NT2/D1 (cell line): ENCODE results near the gene S1PR3.

ENCODE experiments used
- DNase-seq: peaks from one replicate; pipeline ENCODE4 v3.0.0-alpha.2; 2011; ENCODE audit warnings: low read depth, low spot score
- H3K27me3 ChIP-seq: 2 replicates; pipeline ENCODE4 v1.6.0; 2011; ENCODE audit warnings: mild to moderate bottlenecking; ENCODE audit not compliant: insufficient read length, insufficient read depth
- H3K36me3 ChIP-seq: 2 replicates; pipeline ENCODE4 v1.6.1; 2011; ENCODE audit warnings: mild to moderate bottlenecking, low read length, mixed read lengths; ENCODE audit not compliant: insufficient read depth, insufficient read length
- H3K4me1 ChIP-seq: 2 replicates; pipeline ENCODE4 v1.5.1; 2011; ENCODE audit not compliant: insufficient read depth, insufficient read length
- H3K4me3 ChIP-seq: 2 replicates; pipeline ENCODE4 v1.5.1; 2011; ENCODE audit warnings: low read depth; ENCODE audit not compliant: insufficient read length
- H3K9ac ChIP-seq: 2 replicates; pipeline ENCODE4 v1.6.0; 2011; ENCODE audit warnings: low read depth; ENCODE audit not compliant: insufficient read length
- H3K9me3 ChIP-seq: 2 replicates; pipeline ENCODE4 v1.5.1; 2011; ENCODE audit warnings: mild to moderate bottlenecking, low read length; ENCODE audit not compliant: insufficient read depth
- SUZ12 ChIP-seq: IDR thresholded peaks from 2 replicates; pipeline ENCODE4 v1.6.1; 2011; ENCODE audit not compliant: insufficient read length, insufficient read depth; ENCODE audit errors: extremely low read depth
- YY1 ChIP-seq: IDR thresholded peaks from 2 replicates; pipeline ENCODE4 v1.6.1; 2011; ENCODE audit not compliant: insufficient read length, insufficient read depth
- ZNF274 ChIP-seq: IDR thresholded peaks from 2 replicates; pipeline ENCODE4 v1.6.1; 2011; ENCODE audit warnings: mild to moderate bottlenecking, low read depth, low read length

The S1PR3 gene

DNA sequence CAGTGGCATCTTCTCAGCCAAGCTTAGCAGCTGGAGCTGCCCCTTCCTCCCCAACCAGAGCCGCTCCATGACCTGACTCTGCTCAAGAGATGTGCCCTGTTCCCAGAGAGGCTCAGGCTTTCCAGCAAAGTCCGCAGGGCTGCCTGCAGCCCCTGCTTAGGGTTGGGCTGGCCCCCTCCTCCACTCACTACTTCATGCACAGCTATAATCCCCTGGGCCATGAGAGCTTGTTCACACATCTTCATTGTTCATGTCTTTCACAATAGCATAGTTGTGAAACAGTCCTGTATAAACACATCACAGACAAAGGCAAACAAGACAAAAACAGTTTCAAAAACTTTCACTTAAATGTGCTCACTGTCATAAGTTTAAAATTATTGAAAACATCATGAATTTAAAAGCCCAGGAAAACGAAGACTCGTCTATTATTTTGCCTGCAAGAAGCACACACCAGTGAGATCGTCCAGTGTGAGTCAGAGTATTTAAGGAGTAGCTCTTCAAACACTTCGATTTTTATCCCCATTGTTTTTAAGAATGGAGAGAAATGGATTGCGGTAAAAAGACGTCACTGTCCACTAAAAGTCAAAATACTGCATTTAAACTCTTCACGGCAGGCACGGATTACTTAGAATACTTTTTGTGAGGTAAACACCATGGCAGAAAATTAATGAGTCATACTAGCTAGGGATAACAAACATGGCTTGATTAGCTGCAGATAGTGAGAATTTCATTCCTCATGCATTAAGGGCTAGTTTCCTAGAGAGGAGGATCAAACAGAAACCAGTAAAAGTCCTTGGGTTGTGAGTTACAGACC, 40.7 kb upstream of the S1PR3 start:
- no peak overlapping the region for H3K4me3 ChIP-seq

DNA sequence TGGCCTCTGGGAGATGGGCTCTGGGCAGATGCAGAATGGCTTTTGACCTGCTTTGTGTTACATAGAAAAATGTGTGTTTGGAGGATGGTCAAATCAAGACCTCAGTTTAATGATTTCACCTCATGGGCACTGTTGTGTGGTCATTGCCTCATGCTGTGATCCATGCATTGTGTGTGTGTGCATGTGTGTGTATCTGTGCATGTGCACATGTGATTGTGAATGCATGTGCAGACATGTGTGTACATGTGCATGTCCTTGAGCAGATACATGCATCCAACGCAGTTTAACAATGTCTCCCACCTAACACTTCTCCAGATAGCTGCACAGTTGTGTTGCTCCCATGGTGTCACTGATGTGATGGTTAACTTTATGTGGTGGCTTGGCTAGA, 40.1 kb upstream of the S1PR3 start:
- no peaks in the 10 kb centered on the region for H3K36me3 ChIP-seq
- peaks cover 5% of the 10 kb centered on the region for H3K4me1 ChIP-seq
- no peak for DNase-seq
- no peak overlapping the region for H3K4me3 ChIP-seq
- no peaks in the 10 kb centered on the region for H3K27me3 ChIP-seq
- H3K9ac ChIP-seq, result no peak overlapping the region
- H3K9me3 ChIP-seq, result no peaks in the 10 kb centered on the region; the same call in 1 of the 2 replicates
- TF ChIP-seq YY1 (no peak), ZNF274 (no peak), SUZ12 (no peak)

More for the DNA sequence above, 40.7 kb upstream of the S1PR3 start:
- no peaks in the 10 kb centered on the region; the same call in 1 of the 2 replicates for H3K9me3 ChIP-seq
- H3K27me3 ChIP-seq, result no peaks in the 10 kb centered on the region
- no peaks in the 10 kb centered on the region for H3K36me3 ChIP-seq
- DNase-seq, result peak; percentile 8
- H3K9ac ChIP-seq, result no peak overlapping the region
- peaks cover 5% of the 10 kb centered on the region for H3K4me1 ChIP-seq
- TF ChIP-seq SUZ12 (no peak), ZNF274 (no peak), YY1 (no peak)

DNA sequence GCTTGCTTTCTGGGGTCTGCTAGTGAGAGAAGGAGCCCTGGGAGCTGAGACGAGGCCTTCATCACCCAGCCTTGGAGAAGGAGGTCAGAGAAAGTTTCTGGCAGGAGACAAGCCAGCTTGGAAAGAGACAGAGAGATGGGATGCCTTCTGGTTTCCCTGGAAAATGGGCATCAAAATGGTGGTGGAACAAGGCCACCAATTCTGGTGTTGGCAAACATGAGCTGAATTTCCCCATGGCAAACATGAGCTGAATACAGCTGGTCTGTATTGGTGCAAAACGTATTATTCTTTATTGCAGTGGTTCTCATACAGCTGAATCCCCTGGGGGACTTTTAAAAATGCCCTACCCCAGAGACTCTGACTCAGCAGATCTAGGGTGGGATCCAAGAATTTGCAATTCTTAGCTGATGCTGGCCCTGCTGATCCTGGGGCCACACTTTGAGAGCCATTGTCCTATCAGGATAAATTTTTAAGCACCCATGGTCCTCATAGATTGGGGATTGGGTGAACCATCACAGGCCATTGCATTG, 39.1 kb upstream of the S1PR3 start:
- Histone ChIP-seq H3K9ac (no peak overlapping the region), H3K4me3 (no peak overlapping the region), H3K4me1 (peaks cover 5% of the 10 kb centered on the region), H3K9me3 (no peaks in the 10 kb centered on the region; the same call in 1 of the 2 replicates), H3K36me3 (no peaks in the 10 kb centered on the region), H3K27me3 (no peaks in the 10 kb centered on the region)
- TF ChIP-seq YY1 (no peak), ZNF274 (no peak), SUZ12 (no peak)
- no peak for DNase-seq

GRCh38 chr9:88952976-88953375, 38.3 kb upstream of the S1PR3 start:
- Histone ChIP-seq H3K9me3 (no peaks in the 10 kb centered on the region; the same call in 1 of the 2 replicates), H3K4me1 (peaks cover 5% of the 10 kb centered on the region), H3K4me3 (no peak overlapping the region), H3K36me3 (no peaks in the 10 kb centered on the region), H3K27me3 (no peaks in the 10 kb centered on the region), H3K9ac (no peak overlapping the region)
- DNase-seq, result no peak
- no peak for TF ChIP-seq ZNF274
- TF ChIP-seq SUZ12, result no peak
- TF ChIP-seq YY1, result no peak

DNA sequence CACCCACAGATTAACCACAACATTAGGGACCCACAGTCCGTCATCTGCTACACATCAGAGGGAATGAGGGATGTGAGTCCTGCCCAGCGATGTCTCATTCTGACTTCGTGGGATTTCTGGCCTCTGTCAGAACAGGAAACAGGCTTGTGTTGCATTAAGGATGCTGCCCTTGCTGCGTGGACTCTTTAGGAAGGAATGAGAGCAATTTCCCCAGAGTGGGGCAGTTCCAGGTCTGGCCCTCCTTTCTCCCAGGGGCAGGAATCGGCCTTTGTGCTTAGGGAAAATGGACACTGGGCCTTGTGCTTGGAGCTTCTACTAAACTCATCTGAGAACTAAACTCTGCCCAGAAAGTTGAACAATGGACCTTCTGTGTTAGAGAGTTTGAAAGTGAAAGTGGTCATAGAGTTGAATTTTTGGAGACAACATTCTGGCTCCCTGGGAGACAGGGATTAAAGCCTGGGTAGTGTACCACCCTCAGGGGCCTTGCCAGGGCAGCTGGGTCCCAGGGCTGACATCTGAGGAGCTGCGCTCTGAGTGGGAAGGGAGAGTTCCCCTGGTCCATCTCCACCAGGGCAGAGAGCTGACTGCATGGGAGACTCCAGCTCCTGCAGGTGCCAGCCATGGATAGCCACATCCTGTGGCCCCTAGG, 37.8 kb upstream of the S1PR3 start:
- no peaks in the 10 kb centered on the region; the same call in 1 of the 2 replicates for H3K9me3 ChIP-seq
- no peak overlapping the region for H3K4me3 ChIP-seq
- H3K4me1 ChIP-seq, result peaks cover 6% of the 10 kb centered on the region
- TF ChIP-seq SUZ12, result no peak
- TF ChIP-seq YY1, result no peak
- TF ChIP-seq ZNF274, result no peak
- no peaks in the 10 kb centered on the region for H3K36me3 ChIP-seq
- DNase-seq, result no peak
- no peak overlapping the region for H3K9ac ChIP-seq
- no peaks in the 10 kb centered on the region for H3K27me3 ChIP-seq

DNA sequence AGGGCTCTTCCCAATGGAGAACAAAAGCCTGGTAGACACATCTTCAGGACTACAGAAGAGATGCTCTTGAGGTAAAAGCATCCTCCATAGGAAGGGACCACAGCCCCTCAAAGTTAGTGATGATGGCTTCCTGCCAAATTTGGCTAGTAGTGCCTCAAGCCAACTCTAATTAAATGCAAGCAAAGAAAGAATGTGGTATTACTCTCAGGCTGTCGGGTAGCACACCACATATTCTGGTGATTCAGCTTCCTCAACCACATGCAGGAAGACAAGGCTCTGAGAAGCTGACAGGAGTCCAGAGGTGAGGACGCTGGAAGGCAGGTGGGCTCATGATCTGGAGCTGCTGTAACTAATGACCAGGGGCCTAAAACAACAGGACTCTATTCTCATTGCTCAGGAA, 37.2 kb upstream of the S1PR3 start:
- Histone ChIP-seq H3K36me3 (no peaks in the 10 kb centered on the region), H3K9me3 (no peaks in the 10 kb centered on the region; the same call in 1 of the 2 replicates), H3K27me3 (no peaks in the 10 kb centered on the region), H3K9ac (no peak overlapping the region), H3K4me3 (no peak overlapping the region), H3K4me1 (peaks cover 6% of the 10 kb centered on the region)
- no peak for TF ChIP-seq SUZ12
- no peak for TF ChIP-seq YY1
- TF ChIP-seq ZNF274, result no peak
- DNase-seq, result no peak

- no peak for TF ChIP-seq SUZ12
- Histone ChIP-seq H3K9me3 (peaks cover 7% of the 10 kb centered on the region; the same call in 1 of the 2 replicates), H3K27me3 (no peaks in the 10 kb centered on the region), H3K4me1 (peaks cover 1% of the 10 kb centered on the region), H3K36me3 (no peaks in the 10 kb centered on the region), H3K4me3 (no peak overlapping the region), H3K9ac (no peak overlapping the region)
- DNase-seq, result no peak
Measured at GRCh38 chr9:88957526-88957925, 33.7 kb upstream of the S1PR3 start.
